ENCODE measurements around the gene KLC3.
"Not testable (repeated sequence)": the region's sequence is repeated elsewhere in the genome, so short reads cannot be mapped to it uniquely, and the experiment has no call there.

KLC3 gene

DNA sequence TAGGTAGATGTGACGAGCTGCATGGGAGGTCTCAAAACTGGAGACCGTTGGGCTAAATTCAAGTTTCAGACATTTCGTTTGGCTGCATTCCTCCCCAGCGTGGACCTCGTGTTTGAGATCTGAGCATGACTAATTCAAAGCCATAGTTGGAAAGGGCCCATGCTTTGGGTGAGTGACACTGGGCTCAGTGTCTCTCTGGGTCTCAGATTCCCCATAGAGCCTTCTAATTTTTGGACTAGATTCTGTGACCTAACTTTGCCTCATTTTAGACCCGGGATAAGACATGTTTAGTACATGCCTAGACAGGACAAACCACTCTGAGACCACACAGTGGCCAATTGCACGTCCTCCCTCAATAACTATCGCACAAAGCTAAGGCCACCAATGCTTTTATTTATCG, 34.5 kb upstream of the KLC3 start:
- no peaks in the 10 kb centered on the region for H3K9me3 ChIP-seq (ENCODE audit: insufficient read depth, low read length, severe bottlenecking)
- no peak overlapping the region for H3K4me2 ChIP-seq (ENCODE audit: insufficient read depth, low read length)
- H3K27me3 ChIP-seq (ENCODE audit: insufficient read depth, low read length, poor library complexity) = no peaks in the 10 kb centered on the region
- no peak overlapping the region for H3K9ac ChIP-seq (ENCODE audit: low read depth, low read length)
- peaks cover 4% of the 10 kb centered on the region; the same call in 1 of the 2 replicates for H4K20me1 ChIP-seq (ENCODE audit: insufficient read depth, low read length)
- H3K79me2 ChIP-seq (ENCODE audit: insufficient read depth, low read length) = no peaks in the 10 kb centered on the region
- no peaks in the 10 kb centered on the region for H3K36me3 ChIP-seq (ENCODE audit: insufficient read depth, low read length)
- ATAC-seq (ENCODE audit: insufficient read depth, low read depth) = no peak
- no peak overlapping the region for H3K4me3 ChIP-seq (ENCODE audit: low read depth in 1 of 2, low read length in 2 of 2)
- TF ChIP-seq, protein P1, sequence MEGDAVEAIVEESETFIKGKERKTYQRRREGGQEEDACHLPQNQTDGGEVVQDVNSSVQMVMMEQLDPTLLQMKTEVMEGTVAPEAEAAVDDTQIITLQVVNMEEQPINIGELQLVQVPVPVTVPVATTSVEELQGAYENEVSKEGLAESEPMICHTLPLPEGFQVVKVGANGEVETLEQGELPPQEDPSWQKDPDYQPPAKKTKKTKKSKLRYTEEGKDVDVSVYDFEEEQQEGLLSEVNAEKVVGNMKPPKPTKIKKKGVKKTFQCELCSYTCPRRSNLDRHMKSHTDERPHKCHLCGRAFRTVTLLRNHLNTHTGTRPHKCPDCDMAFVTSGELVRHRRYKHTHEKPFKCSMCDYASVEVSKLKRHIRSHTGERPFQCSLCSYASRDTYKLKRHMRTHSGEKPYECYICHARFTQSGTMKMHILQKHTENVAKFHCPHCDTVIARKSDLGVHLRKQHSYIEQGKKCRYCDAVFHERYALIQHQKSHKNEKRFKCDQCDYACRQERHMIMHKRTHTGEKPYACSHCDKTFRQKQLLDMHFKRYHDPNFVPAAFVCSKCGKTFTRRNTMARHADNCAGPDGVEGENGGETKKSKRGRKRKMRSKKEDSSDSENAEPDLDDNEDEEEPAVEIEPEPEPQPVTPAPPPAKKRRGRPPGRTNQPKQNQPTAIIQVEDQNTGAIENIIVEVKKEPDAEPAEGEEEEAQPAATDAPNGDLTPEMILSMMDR (IDR thresholded peaks at IDR 0.05; ENCODE audit: borderline replicate concordance, extremely low read depth, low read length, poor library complexity, severe bottlenecking) = no peak
- no peak for TF ChIP-seq EZH2 (IDR thresholded peaks at IDR 0.05; ENCODE audit: borderline replicate concordance, low read depth, low read length, severe bottlenecking)
- no peak overlapping the region for H2AFZ ChIP-seq (ENCODE audit: low read depth, low read length)
- H3K4me1 ChIP-seq (ENCODE audit: insufficient read depth, low read length) = no peaks in the 10 kb centered on the region
- no peak overlapping the region for H3K27ac ChIP-seq (ENCODE audit: low read length)
- DNase-seq = no peak

DNA sequence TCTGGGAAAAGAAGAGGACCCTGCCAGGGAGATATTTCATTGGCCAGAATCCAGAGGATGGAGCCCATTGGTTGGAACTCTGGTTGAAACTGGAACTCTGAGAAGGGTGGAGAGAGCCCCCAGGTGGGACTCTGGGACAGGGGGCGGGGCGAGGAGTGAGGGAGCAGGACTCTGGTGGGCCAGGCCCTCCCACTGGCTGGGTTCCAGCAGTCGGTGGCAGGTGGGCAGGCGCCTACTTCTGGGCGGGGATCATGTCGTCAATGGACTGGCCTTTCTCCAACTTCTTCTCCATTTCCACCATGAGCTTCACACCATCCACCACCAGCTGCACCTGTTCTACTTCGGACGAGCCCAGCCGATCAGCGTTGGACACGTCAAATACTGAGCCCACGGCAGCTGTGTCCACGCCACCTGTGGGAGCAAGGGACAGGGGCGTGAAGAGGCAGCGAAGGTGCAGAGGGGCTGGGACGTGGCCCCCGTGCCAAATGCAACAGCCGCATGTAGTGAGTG, 34.0 kb upstream of the KLC3 start:
- ATAC-seq (ENCODE audit: insufficient read depth, low read depth) (peak; percentile 18; the same call in 1 of the 3 replicates), DNase-seq (no peak)
- H2AFZ ChIP-seq (ENCODE audit: low read depth, low read length) = no peak overlapping the region
- no peaks in the 10 kb centered on the region for H3K36me3 ChIP-seq (ENCODE audit: insufficient read depth, low read length)
- no peak overlapping the region for H3K27ac ChIP-seq (ENCODE audit: low read length)
- no peaks in the 10 kb centered on the region for H3K27me3 ChIP-seq (ENCODE audit: insufficient read depth, low read length, poor library complexity)
- no peaks in the 10 kb centered on the region for H3K79me2 ChIP-seq (ENCODE audit: insufficient read depth, low read length)
- no peak overlapping the region for H3K4me2 ChIP-seq (ENCODE audit: insufficient read depth, low read length)
- H3K4me1 ChIP-seq (ENCODE audit: insufficient read depth, low read length) = no peaks in the 10 kb centered on the region
- no peaks in the 10 kb centered on the region for H3K9me3 ChIP-seq (ENCODE audit: insufficient read depth, low read length, severe bottlenecking)
- no peak for TF ChIP-seq EZH2 (IDR thresholded peaks at IDR 0.05; ENCODE audit: borderline replicate concordance, low read depth, low read length, severe bottlenecking)
- TF ChIP-seq, protein P1 (IDR thresholded peaks at IDR 0.05; ENCODE audit: borderline replicate concordance, extremely low read depth, low read length, poor library complexity, severe bottlenecking) = no peak
- no peak overlapping the region for H3K4me3 ChIP-seq (ENCODE audit: low read depth in 1 of 2, low read length in 2 of 2)
- no peak overlapping the region for H3K9ac ChIP-seq (ENCODE audit: low read depth, low read length)
- peaks cover 4% of the 10 kb centered on the region; the same call in 1 of the 2 replicates for H4K20me1 ChIP-seq (ENCODE audit: insufficient read depth, low read length)

DNA sequence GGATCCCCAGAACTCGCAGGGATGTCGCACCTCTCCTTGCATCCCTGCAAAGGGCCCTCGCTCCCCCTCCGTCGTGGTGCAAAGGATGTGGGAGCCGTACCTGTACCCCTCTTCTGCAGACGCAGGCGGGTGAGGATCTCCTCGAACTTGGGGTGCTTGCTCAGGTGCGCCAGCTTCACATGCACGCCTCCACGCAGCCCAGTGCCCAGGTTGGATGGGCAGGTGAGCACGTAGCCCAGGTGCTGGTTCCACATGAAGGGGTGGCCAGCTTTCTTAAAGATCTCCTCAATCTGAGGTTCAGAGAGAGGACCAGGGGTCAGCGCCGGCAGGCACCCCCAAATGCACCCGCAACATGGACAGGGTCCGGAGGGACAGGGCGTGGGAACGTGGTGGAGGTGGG, 33.2 kb upstream of the KLC3 start:
- Histone ChIP-seq H3K27ac (ENCODE audit: low read length) (no peak overlapping the region), H3K4me3 (ENCODE audit: low read depth in 1 of 2, low read length in 2 of 2) (no peak overlapping the region), H3K9me3 (ENCODE audit: insufficient read depth, low read length, severe bottlenecking) (no peaks in the 10 kb centered on the region), H3K4me1 (ENCODE audit: insufficient read depth, low read length) (no peaks in the 10 kb centered on the region), H3K4me2 (ENCODE audit: insufficient read depth, low read length) (no peak overlapping the region), H2AFZ (ENCODE audit: low read depth, low read length) (no peak overlapping the region), H3K79me2 (ENCODE audit: insufficient read depth, low read length) (no peaks in the 10 kb centered on the region), H4K20me1 (ENCODE audit: insufficient read depth, low read length) (peaks cover 4% of the 10 kb centered on the region; the same call in 1 of the 2 replicates), H3K27me3 (ENCODE audit: insufficient read depth, low read length, poor library complexity) (no peaks in the 10 kb centered on the region), H3K36me3 (ENCODE audit: insufficient read depth, low read length) (no peaks in the 10 kb centered on the region), H3K9ac (ENCODE audit: low read depth, low read length) (no peak overlapping the region)
- no peak for DNase-seq
- no peak for ATAC-seq (ENCODE audit: insufficient read depth, low read depth)
- no peak for TF ChIP-seq EZH2 (IDR thresholded peaks at IDR 0.05; ENCODE audit: borderline replicate concordance, low read depth, low read length, severe bottlenecking)
- TF ChIP-seq, protein P1 (IDR thresholded peaks at IDR 0.05; ENCODE audit: borderline replicate concordance, extremely low read depth, low read length, poor library complexity, severe bottlenecking) = no peak

DNA sequence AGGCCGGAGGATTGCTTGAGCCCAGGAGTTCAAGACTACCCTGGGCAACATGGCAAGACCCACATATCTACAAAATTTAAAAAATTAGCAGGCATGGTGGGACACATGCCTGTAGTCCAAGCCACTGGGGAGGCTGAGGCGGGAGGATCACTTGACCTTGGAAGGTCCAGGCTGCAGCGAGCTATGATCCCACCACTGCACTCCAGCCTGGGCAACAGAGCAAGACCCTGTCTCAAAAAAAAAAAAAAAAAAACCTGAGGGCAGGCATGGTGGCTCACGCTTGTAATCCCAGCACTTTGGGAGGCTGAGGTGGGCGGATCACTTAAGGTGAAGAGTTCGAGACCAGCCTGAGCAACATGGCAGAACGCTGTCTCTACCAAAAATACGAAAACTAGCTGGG, 31.2 kb upstream of the KLC3 start:
- not testable (repeated sequence) for ATAC-seq (ENCODE audit: insufficient read depth, low read depth); H3K27me3 ChIP-seq (ENCODE audit: insufficient read depth, low read length, poor library complexity); H2AFZ ChIP-seq (ENCODE audit: low read depth, low read length); H3K4me3 ChIP-seq (ENCODE audit: low read depth in 1 of 2, low read length in 2 of 2); H3K79me2 ChIP-seq (ENCODE audit: insufficient read depth, low read length); DNase-seq; H3K4me2 ChIP-seq (ENCODE audit: insufficient read depth, low read length); H4K20me1 ChIP-seq (ENCODE audit: insufficient read depth, low read length); H3K4me1 ChIP-seq (ENCODE audit: insufficient read depth, low read length); H3K9ac ChIP-seq (ENCODE audit: low read depth, low read length); H3K27ac ChIP-seq (ENCODE audit: low read length); H3K36me3 ChIP-seq (ENCODE audit: insufficient read depth, low read length); H3K9me3 ChIP-seq (ENCODE audit: insufficient read depth, low read length, severe bottlenecking)
